Left ventricle myocardium inferior (tissue), 1 donor: Measurements from ENCODE around the gene MGMT. TPM values are rescaled to one million over a fixed set of nuclear protein-coding genes. Genes with fewer than 3 reads are reported as not detected.

ENCODE experiments used
- DNase-seq: peaks from one replicate; pipeline ENCODE4 v3.0.0-alpha.2; 2020
- H3K27ac ChIP-seq: fragments of 200-600 bp; replicated peaks from 2 replicates; pipeline ENCODE4 v1.8.0; 2021
- H3K27me3 ChIP-seq: fragments of 200-600 bp; 2 replicates; pipeline ENCODE4 v1.8.0; 2021; ENCODE audit warnings: low read depth
- H3K36me3 ChIP-seq: fragments of 200-600 bp; 2 replicates; pipeline ENCODE4 v1.8.0; 2021
- H3K4me1 ChIP-seq: fragments of 200-600 bp; 2 replicates; pipeline ENCODE4 v1.8.0; 2021
- H3K4me3 ChIP-seq: fragments of 200-600 bp; 2 replicates; pipeline ENCODE4 v1.8.0; 2021; ENCODE audit warnings: mild to moderate bottlenecking, moderate library complexity
- H3K9me3 ChIP-seq: fragments of 200-600 bp; replicated peaks from 2 replicates; pipeline ENCODE4 v1.8.0; 2021
- CTCF ChIP-seq: fragments of 200-600 bp; IDR thresholded peaks from 2 replicates; pipeline ENCODE4 v1.8.0; 2021; ENCODE audit warnings: antibody characterized with exemption, mild to moderate bottlenecking, borderline replicate concordance
- intact Hi-C: fragments of 100-400 bp; cut with micrococcal nuclease; formaldehyde crosslinking; loops from one replicate; pipeline ENCODE4 v1.11.0; 2022
- total RNA-seq: library from RNA; stranded (reverse); fragmentation: NEBNext Ultra II Directional; extraction: Animal tissue kit (Norgen Biotek cat#: 25700); gene quantifications from one replicate; pipeline ENCODE4 v1.2.1, GENCODE V29; 2021
- donor health status: DM: no; HTN: yes; CAD: no; lungs with severe emphysema.

The MGMT gene
- total RNA-seq, 1 donor from 2014 or later = 15.4 TPM

DNA sequence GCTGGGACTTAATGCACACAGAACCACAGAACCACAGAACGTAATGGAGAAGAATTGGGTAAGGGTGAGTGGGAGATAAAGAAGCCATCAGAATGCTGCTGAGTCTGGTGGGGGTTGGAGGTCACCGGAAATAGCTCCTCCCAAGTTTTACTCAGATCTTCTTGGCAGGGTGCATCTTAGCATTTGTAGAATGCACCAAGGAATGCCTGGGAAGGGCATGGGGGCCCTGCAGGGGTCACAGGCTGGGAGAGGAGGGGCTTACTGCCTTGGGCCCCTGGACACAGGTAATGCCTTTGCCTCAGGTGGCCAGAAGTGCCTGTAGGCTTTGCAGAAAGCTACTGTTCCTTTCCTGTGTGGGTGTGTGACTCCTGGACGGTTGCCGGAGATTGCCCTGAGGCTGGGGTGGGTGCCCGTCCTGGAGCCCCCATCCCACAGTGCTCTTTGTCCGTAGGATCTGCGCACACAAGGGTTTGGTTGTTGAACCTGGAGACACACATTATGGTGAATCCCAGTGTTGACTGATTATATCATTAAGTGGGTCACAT is 55.1 kb downstream of the MGMT start:
- intact Hi-C loops = no loop called here
- Histone ChIP-seq H3K9me3 (no peaks in the 10 kb centered on the region), H3K27ac (no peak overlapping the region), H3K36me3 (no peaks in the 10 kb centered on the region), H3K4me3 (no peak overlapping the region), H3K27me3 (no peaks in the 10 kb centered on the region), H3K4me1 (peaks cover 14% of the 10 kb centered on the region)
- no peak for DNase-seq
- no peak for TF ChIP-seq CTCF

DNA sequence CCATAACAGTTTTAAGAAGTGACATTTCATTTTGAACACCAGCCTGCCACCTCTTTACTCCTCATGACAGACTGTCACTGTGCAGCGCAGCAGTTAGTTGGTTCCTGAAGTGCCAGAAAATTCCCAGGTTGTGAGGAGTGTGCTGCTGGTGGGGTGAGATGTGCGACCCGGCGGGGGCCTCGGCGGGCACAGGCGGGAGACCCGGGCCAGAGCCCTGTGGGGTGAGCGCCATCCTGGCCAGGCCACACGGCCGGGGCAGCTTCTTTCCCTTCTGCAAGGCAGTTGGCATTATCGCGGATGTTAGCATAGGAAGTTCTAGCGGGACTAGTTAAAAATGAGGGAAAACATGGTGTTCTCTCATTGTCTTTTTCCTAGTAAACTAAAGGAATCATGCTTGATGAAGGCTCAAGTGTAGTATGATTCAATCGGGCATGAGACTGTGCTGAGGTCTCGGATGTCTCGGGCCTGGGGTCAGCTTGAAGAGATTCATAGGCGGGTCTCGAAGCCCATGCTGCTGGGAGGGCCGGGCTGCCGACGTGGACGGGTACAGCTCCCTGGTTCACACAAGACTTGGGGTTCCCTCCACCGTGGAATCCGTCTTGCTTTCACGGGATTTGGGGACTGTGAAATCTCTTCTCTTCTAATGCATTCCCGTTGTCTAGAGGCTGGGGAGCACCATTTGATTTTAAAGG is 56.1 kb downstream of the MGMT start:
- no peak overlapping the region for H3K4me3 ChIP-seq
- no peak for DNase-seq
- H3K27me3 ChIP-seq = no peaks in the 10 kb centered on the region
- no peak for TF ChIP-seq CTCF
- intact Hi-C loops = no loop called here
- no peak overlapping the region for H3K27ac ChIP-seq
- peaks cover 5% of the 10 kb centered on the region for H3K4me1 ChIP-seq
- H3K9me3 ChIP-seq = no peaks in the 10 kb centered on the region
- H3K36me3 ChIP-seq = no peaks in the 10 kb centered on the region

DNA sequence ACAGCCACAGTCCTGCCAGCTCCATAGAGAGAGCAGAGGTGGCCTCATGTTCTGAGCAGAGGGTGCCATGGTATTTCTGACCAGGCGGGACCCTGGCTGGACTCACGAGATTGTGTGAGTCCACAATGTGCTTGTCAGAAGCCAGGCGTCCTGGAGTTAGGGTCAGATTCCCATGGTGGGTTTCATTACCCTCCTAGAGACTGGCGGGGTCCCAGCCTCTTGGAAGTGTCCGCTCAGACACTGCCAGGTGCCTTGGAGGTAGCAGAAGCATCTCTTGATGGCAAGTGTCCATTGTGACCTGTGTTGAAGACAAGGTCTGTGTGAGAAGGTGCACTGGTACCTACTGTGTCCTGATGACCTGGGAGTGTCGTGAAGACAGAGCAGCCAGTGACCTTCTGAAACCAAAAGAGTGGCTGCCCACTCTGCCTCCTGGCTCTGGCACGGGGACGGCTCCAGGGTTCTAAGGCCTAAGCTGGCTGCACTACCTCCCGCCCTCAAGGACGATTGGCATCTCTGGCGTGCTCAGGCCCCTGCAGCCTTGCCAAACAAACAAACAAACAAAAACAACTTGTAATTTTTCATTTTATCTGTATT is 56.8 kb downstream of the MGMT start:
- TF ChIP-seq CTCF = no peak
- Histone ChIP-seq H3K4me3 (no peak overlapping the region), H3K27ac (no peak overlapping the region), H3K9me3 (no peaks in the 10 kb centered on the region), H3K27me3 (no peaks in the 10 kb centered on the region), H3K4me1 (peaks cover 5% of the 10 kb centered on the region), H3K36me3 (no peaks in the 10 kb centered on the region)
- intact Hi-C loops = no loop called here
- no peak for DNase-seq

DNA sequence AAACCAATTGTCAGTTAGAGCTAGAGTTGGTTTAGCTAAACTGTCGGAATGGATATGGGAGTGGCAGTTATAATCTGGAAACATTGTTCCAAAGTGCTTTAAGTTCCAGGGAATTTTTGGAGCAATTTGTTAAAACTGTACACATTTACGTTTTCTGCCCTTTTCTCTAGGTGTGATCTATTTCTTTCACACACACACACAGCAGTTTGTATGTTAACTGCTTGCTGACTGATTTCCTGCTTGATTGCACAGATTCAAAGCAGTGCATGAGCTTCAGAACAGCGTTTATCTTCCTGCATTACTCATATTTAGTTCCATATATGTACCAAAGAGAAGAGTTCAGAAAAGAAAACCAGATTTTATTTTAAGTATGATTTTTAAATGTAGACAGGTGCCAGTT is 57.9 kb downstream of the MGMT start:
- Histone ChIP-seq H3K27me3 (no peaks in the 10 kb centered on the region), H3K36me3 (no peaks in the 10 kb centered on the region), H3K9me3 (no peaks in the 10 kb centered on the region), H3K27ac (no peak overlapping the region), H3K4me1 (peaks cover 5% of the 10 kb centered on the region), H3K4me3 (no peak overlapping the region)
- no peak for TF ChIP-seq CTCF
- intact Hi-C loops = no loop called here
- DNase-seq = no peak

GRCh38 chr10:129525401-129525801 is 58.4 kb downstream of the MGMT start:
- Histone ChIP-seq H3K4me3 (peak overlapping the region; percentile 19), H3K27me3 (no peaks in the 10 kb centered on the region), H3K4me1 (peaks cover 5% of the 10 kb centered on the region), H3K36me3 (no peaks in the 10 kb centered on the region), H3K27ac (no peak overlapping the region), H3K9me3 (no peaks in the 10 kb centered on the region)
- intact Hi-C loops = no loop called here
- no peak for DNase-seq
- TF ChIP-seq CTCF = no peak
